NCI-H82 treated with DMSO at 0.1 percent for 48 hours (cell line): ENCODE results near the gene TMEM187.

Source experiments
- DNase-seq: peaks from one replicate; lab custom pipeline; 2025; ENCODE audit not compliant: unreplicated experiment; lab: John Stamatoyannopoulos, UW

The TMEM187 gene

DNA sequence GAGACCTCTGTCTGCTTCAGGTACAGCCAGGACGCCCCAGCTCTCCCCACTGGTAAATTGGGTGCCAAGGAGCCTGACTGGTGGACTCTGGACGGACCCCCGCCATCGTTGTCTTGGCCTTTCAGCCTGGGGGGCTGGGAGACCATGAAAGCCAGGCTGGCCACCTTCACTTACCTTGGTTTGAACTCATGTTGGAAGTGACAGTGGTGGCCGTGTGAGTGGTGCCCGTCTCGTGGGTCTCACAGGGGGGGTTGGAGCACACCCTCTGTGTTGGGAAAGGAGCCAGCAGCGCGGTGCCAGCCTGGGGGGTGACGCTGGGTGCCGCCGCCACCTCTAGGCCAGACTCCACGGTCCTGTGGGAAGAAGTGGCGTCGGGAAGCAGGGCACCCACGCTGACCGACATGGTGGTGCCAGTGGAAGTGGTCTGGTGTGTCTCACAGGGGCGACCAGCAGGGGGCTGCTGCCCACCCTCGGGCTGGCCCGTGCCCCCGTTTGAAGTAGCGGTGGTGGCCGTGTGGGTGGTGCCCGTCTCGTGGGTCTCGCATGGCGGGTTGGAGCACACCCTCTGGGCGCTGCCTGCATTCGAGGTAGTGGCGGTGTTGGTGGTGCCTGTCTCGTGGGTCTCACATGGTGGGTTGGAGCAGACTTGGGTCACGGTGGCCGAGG is 18.5 kb upstream of the TMEM187 start:
- no peak for DNase-seq

DNA sequence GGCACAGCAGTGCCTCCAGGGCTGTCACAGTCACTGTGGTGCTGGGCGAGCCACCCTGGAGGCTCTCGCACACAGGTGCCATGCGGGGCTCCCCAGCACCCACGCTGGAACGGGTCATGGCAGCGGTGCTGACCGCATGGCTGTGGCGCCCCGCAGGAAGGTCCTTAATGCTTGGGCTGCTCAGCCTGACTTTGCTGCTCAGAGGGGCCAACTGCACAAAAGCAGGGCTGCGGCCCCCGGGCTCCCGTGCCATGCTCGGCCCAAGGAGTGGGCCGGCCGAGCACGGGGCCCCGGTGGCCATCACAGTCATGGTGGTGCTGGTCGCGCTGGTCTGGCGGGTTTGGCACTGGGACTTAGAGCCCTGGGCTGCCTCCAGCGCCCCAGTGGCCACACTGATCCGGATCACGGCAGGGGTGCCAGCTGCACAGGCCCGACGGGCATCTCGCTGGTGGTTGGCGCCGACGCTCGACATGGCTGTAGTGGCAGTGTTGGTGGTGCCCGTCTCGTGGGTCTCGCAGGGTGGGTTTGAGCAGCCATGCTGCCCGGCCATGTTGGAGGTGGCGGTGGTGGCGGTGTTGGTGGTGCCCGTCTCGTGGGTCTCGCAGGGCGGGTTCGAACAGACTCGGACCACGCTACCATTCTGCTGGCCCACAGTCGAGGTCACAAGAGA is 17.9 kb upstream of the TMEM187 start:
- no peak for DNase-seq

DNA sequence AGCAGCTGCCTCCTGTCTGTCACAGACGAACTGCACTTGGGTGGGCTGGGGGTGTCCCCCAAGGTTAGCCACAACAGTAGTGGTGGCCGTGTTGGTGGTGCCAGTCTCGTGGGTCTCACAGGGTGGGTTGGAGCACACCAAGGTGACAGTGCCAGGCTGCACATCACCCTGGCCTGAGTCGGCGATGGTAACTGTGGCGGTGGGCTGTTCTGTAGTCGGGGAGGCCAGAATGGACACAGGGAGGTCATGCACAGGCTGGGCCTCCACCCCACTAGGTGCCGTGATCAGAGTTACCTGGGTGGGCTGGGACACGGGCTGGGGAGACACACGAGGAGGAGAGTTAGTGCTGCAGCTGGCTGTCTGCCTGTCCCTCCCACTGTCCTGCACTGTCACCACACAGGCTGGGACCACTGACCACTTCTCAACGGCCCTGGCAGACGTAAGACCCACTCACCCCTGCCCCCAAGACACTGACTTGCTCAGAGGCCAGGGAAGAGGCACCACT is 17.3 kb upstream of the TMEM187 start:
- DNase-seq = no peak

DNA sequence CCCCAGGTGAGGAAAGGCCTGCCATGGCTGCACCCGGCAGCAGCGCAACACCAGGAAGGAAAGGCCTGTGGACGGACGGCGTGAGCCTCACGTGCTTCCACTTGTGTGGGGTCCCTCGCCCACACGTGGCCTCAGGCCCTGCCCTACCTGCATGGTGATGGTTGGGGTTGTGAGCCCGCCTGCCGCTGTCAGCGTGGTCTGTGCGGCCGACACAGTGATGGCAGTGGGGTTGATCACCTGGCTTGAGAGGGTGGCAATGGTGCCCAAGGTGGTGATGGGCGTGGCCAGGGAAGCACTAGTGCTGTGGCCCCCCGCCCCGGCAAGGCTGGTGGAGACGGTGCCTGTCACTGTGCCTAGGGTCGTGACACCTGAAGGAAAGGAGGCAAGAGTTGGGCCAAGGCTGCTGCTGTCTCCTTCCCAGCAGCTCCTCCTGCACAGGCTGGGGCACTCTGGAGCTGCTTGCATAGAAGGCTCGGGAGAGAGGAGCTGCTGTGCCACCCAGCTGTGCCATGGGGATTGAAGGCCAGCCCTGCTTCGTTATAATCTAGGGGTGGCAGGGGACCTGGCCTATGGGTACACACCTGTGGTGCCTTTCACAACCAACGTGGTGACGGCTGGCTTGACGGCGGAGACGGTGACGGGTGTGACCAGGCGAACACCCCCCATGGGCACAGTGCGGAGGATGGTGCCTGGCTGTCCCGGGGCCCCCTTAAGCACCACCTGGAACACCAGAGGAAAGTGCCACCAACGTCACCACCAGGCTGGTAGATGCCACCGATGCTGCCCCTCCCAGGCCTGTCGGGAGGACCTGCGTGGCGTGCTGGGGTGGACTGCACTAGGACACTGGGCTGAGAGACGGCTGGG is 16.3 kb upstream of the TMEM187 start:
- no peak for DNase-seq

DNA sequence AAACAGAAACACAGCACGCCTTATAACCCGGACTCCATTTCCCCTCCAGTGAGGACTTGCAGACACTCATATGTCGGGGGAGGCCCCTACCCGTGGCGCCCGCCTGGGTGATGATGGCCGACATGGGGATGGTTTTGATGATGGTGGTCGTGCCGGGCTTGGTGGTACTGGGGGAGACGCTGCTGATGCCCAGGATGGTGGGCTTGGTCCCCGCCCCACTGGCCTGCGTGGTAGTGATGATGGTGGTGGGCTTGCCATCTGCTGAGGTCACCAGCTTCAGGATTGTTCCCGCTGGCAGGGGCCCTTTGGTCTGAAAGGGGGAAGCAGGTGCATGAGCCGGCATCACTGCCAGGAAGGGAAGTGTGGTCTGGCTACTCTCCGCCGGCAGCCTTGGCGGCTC is 15.3 kb upstream of the TMEM187 start:
- no peak for DNase-seq

DNA sequence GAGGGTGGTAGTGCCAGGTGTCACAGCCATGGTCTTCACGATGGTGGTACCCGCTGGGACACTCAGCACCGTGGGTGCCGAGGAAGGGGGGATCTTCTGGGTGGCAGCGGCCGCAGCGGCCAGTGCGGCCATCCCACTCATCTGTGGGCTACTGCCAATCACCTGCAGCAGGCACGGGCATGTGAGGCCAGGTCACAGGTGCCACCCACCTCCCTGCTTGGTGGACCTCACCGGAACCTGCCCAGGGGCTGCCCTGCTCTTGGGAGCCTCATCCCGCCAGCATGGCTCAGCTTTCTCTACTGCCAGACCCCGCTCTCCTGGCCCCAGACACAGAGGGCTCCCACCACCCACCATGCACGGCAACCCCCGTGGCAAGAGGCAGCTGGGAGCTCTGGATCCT is 13.9 kb upstream of the TMEM187 start:
- no peak for DNase-seq

DNA sequence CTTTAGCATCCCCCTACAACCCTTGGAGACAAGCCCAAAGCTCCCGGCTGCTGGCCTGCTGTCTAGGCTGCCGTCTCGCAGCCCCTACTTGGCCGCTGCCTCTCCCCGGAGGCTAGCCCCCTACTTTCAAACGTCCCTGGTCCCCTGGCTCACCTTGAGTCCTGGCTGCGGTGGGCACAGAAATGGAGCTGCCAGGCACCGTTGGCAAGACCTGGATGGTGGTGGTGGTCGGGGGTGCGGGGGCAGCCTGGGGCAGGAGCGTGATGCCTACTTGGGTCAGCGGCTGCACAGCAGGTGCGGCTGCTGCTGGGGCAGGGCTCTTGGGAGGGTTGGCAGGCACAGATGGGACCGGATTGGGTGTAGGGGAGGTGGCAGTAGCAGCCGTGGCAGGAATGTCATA is 12.9 kb upstream of the TMEM187 start:
- no peak for DNase-seq

DNA sequence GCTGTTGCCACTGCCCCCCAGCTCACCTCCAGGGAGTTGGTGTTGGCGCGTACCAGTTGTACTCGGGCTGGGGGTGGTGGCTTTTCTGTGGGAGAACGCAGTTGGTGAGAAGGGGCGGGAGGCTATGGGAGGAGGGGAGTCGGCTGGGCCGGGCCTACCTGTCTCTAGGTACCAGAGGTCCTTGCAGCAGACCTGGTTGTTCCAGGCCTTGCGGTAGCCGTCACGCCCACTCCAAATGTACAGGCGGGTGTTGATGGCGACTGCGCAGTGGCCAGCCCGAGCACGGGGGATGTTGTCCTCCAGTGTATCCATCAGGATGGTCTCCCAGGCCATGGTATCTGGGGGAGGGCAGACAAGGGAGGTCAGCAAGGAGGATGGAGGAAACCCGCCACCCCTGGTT is 12.5 kb upstream of the TMEM187 start:
- DNase-seq = no peak

DNA sequence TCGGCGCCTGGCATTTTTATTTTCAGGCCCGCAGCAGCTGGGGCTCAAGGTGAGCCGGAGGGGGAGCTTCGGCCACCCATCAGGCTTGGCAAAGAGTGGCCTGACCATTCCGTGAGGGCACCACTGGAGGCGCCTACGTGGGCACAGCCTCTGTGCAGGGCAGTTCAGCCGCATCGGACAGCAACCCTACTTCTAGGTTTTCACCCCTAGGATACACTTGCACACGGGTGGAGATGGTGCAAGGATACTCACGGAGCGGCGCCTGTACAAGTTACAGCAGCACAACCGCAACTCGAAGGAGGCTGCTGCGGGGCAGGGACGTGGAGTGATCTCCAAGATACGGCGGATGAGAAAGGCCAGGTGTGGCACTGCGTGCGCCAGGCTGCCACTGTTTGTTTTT is 11.8 kb upstream of the TMEM187 start:
- no peak for DNase-seq

DNA sequence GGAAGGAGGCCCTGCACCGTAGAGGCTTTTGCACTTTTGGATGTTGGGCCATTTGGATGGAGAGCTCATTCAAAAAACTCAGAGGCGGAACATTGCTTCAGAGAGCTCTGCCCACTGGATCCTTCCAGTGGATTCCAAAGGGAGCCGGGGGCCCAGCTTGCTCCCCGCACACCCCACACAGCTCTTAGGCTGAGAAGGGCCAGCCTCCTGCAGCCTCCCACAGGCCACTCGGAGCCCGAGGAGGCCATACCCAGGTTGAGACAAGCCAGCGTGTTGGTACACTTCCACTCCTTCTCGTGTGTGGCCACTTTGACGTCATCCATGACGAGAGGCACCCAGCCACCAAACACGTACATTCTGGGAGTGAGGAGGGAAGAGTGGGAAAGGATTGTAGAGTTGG is 11.3 kb upstream of the TMEM187 start:
- DNase-seq = no peak

DNA sequence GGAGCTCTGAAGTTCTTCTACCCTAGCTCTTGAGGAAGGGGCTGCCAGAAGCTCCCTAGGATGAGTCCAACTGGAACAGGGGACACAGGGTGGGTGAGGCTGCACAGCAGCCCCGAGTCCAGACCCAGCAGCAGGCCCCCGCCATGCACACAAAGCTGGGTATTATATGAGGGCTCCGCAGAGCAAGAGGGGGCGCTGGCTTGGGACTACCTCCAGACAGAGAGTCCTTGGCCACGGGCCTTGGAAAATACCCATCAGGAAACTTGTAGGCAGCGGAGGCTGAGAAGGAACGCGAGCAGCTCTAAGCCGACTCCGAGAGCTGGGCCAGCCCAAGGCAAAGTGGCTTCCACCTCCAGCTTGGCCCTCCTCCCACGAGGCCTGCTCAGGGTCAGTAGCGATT is 9.0 kb upstream of the TMEM187 start:
- no peak for DNase-seq

DNA sequence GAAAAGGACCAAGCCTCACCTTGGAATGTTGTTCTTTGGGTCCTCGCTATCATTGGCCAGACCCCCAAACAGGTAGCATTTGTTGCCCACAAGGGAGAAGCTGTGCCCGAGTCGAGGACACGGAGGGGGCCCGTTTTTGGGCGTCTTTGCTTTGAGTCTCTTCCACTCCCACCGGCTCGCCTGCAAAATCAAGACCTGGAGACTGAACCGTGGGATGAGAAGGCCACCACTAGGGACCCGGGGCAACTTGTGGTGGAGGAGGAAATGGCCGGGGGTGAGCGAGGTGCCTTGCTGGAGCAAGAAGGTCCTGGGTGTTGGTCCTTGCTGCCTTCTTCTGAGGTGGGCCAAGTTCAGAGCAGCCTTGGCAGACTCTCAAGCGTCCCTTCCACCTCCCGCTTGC is 8.4 kb upstream of the TMEM187 start:
- no peak for DNase-seq

DNA sequence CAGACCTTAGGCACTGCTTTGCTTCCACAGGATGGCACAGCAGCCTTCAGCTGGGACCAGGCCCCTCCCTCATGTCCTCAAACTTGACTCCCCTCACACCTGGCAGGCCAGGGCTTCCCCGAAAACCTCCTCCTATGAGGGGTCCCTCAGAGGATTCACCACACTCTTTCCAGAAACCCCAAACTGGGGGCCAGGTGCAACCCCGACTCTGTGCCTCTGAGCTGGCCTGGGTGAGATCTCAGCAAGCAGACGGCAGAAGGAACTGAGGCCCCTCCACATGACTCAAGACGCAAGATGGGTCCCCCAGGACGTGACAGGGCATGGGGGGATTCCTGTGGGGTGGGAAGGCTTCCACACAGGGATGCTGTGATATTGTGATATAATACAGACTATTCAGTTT is 7.1 kb upstream of the TMEM187 start:
- no peak for DNase-seq

DNA sequence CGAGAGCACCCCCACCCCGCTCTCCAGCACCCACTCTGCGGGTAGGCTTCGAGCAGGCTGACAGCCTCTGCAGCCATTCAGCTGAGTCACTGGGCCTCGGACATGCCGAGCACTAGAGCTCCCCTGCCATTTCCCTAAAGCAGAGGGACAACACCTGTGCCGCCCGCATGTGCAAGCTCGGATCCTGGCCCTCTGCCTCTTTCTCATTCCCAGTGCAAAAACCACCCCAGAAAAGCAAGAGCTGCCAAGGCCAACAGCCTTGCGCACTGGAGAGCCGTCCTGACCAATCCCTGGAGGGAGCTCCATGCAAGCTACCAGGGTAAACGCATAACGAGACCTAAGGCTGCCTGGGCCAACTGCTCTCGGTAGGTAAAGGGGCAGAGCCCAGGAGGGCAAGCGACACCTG is 6.3 kb upstream of the TMEM187 start:
- DNase-seq = no peak

DNA sequence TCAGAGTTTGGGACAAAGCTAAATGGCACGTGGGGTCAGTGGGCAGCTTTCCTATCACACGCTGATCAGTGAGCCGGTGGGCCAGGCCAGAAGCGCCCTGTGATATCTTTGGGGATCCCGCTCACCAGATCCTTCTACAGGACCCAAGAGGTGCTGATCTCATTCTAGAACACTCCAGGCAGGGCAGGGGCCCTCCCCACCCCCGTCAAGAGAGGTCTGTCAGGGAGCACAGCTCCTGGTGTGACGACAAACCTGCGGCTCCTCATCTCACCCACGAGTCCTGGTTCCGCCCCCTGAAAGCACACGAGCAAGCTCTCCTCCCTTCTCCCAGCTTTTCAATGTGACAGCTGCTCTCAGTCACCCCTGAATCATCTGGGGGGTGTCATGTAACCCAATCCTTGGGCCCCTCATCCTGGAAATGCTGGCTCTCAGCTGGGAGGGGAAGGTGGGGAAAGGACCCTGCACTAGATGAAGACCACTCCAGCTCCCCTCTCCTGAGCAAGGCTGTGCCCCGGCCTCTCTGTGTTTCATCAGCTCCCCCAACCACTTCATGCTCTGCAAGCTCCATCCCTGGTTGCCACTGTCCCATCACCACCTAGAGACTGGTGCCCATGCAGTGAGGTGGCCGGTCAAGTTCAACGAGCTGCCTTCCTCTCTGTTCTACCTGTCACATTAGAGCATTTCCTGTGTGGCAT is 5.6 kb upstream of the TMEM187 start:
- DNase-seq = no peak

DNA sequence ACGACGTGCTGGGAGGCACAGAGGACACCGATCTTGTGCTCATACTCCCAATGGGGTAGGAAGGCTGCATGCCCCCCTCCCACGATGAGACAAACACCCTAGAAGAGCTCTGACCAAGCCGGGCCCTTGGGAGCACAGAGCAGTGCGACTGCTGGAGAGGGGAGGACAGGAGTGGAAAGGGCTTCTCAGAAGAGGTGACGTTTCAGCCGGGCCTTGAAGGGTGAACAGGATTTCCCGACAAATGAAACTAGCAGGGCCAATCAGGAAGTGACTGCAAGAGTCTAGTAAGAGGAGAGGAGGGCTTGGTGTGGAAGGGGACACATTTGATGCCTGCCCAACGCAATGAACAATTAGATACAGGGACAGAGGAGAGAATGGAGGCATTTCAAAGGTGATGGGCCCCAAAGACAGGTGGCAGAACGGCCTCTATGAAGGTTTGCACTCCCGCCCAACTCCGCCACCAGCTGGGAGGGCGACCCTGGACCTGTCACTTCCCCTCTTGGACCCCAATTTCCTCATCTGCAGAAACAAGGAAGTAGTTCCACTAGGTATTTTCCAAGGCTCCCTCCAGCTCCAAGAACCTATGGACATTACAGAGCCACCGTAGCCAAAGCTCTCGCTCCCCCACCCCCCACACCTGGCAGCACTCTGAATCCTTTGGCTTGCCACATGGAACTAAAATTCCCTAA is 4.9 kb upstream of the TMEM187 start:
- DNase-seq = no peak

DNA sequence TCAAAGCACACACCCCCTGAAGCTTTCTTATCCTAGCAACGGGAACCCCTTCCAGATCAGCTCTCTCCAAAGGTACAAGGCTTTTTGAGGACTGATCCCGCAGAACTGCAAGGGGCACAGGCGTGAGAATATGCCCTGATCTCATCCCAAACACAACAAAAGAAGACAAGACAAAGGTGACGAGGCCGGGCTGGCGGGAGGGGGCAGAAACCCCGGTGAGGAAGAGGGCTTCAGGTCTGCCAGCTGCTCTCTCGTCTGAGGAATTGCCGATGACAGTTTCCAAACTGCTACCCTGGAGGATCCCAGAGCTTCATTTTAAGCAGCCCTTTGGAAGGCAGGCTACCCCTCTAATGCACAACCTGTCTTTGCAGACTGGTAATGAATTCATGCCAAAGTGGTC is 4.3 kb upstream of the TMEM187 start:
- no peak for DNase-seq

DNA sequence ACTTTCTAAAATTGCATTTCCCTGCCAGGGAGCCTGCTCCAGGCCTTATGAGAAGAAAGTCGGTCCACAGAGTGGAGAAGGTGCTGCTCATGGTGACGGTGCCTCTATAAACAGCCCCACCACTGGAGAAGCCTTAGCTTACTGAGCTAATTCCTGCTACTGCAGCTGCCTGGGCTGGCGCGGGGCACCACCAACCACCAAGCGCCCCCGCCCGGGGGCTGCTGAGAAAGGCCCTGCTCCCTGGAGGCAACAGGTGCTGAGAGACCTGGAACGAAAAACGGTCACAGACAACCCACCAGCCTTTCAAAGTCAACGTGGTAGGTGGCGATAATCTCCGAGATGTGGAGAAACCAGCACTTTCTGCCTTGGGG is 3.8 kb upstream of the TMEM187 start:
- DNase-seq = no peak

DNA sequence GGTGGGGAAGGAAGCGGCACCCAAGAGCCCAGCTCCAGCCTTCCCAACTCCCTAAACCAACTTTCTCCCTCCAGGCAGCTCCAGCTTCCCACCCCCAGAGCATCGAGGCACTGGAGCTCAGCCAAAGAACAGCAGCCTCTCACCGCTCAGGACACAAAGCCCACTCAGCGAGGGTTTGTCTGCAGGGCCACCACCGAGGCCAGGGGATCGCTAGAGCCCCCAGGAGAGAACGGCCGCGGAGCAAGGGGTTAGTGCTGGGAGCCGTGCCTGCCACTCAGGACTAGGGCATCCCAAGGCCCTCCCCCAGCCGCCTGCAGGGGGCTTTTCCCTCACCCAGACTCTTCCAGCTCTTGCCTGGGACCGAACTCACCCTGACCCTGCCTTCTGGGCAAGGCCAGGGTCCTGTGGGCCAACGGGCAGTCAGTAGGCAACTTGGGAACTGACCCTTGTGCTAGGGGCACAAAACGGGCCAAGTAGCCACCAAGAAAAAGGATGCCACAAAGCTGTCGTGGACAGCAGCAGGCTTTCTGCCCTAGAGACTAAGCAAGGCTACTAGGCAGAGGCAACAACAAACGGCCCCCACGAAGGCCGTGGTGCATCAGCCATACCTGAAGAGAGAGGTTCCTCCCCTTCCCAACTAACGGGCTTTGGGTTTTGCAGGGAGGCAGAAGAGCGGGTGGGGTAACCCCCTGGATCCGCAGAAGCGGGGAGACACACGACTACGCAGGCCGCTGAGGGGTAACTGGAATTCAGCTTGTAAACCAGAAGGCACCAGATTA is 3.2 kb upstream of the TMEM187 start:
- DNase-seq = no peak

DNA sequence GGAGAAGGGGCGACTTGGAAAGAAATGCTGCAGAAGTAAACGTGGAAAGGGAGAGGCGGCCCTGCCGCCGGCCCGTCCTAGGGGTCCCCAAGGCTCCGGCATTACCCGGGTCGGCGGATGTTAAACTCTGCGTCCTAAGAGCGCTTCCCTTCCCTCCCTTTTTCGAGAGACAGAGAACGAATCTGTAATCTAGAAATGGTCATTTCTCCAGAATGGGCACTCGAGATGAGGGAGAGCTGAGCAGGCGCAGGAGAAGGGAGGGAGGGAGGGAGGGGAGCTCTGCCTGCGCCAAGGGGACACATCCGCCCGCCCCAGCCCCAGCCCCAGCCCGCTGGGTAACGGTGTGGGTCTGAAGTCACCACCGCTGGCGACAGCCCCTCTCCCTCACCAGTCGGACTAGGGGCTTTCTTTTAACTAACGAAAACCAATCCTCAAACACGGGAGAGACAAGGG is 2.6 kb upstream of the TMEM187 start:
- DNase-seq = no peak
